Stimulated activated memory B cell treated with anti-CD40 and anti-IgM and Interleukin-4, amounts not matched to agents 10 μg/mL and 1 μg/mL and 100 μg/mL, for 72 hours (primary cell): ENCODE results near the gene HDDC3.

Experiments
- ATAC-seq: fragments of 150-1000 bp; cut with Tn5 transposase; 2 replicates; pipeline ENCODE4 v1.10.0; 2021
- H3K27ac Mint-ChIP-seq: one replicate; pipeline ENCODE4 v1.8.0; 2022; ENCODE audit warnings: mild to moderate bottlenecking, mixed read lengths
- H3K27me3 Mint-ChIP-seq: one replicate; pipeline ENCODE4 v1.8.0; 2022; ENCODE audit warnings: mixed read lengths
- H3K36me3 Mint-ChIP-seq: one replicate; pipeline ENCODE4 v1.8.0; 2022; ENCODE audit warnings: mixed read lengths
- H3K4me1 Mint-ChIP-seq: one replicate; pipeline ENCODE4 v1.8.0; 2022; ENCODE audit warnings: mixed read lengths
- H3K4me3 Mint-ChIP-seq: one replicate; pipeline ENCODE4 v1.8.0; 2022; ENCODE audit warnings: mild to moderate bottlenecking, moderate library complexity, mixed read lengths
- H3K9me3 Mint-ChIP-seq: one replicate; pipeline ENCODE4 v1.8.0; 2022; ENCODE audit warnings: mixed read lengths

HDDC3 gene

DNA sequence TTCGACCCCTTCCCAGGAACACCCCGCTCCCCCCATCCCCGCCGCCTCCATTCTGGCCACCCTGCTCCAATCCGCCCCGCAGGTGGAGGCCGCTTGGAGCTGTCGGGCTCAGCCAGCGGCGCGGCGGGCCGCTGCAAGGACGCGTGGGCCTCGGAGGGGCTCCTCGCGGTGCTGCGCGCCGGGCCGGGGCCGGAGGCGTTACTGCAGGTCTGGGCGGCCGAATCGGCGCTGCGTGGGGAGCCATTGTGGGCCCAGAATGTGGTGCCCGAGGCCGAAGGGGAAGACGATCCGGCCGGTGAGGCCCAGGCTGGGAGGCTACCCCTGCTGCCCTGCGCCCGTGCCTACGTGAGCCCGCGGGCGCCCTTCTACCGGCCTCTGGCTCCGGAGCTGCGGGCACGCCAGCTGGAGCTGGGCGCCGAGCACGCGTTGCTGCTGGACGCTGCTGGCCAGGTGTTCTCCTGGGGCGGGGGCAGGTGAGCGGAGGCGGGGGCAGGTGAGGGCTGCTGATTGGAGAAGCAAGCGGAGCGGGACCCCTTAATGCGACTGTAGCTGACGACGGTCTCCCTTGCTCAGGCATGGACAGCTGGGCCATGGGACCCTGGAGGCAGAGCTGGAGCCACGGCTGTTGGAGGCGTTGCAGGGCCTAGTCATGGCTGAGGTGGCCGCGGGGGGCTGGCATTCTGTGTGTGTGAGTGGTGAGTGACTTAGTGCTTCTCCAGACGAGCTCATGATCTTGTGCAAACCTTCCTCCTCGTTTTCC lies 24.9 kb upstream of the HDDC3 start:
- H3K9me3 Mint-ChIP-seq, result no peaks in the 10 kb centered on the region
- H3K36me3 Mint-ChIP-seq, result peaks cover 40% of the 10 kb centered on the region
- H3K27me3 Mint-ChIP-seq, result no peaks in the 10 kb centered on the region
- H3K4me1 Mint-ChIP-seq, result peaks cover 25% of the 10 kb centered on the region
- peak overlapping the region; percentile 66 for H3K4me3 Mint-ChIP-seq
- ATAC-seq, result no peak
- H3K27ac Mint-ChIP-seq, result no peak overlapping the region

DNA sequence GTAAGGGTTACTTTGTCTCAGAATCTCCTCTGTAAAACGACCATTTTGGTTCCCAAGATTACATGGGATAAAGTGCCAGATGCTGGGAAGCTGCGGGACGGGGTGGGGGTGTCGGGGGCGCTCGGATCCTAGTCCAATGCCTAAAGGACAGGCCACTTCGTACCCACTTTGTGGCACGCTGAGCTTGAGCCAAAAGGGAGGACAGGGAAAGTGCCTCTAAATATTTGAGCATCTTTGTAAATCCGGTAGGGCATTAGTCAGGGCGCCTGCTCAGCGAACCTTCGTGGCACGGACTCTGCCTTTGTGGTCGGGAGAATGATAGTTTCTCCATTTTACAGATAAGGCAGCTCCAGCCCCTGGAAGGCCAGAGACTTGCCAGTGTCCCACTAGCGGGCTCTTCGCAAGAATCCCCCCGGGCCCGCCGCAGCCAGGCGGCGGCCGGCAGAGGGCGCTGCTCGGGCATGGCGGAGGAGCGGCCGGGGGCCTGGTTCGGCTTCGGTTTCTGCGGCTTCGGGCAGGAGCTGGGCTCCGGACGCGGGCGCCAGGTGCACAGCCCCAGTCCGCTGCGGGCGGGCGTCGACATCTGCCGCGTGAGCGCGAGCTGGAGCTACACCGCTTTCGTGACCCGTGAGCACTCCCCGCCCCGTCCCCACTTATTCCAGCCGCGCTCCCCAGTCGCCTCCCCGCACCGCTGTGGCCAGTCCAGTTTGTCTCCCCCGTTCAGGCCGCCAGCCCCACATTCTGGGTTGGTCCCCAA lies 24.1 kb upstream of the HDDC3 start:
- ATAC-seq, result peak; percentile 44
- H3K27ac Mint-ChIP-seq, result no peak overlapping the region
- H3K27me3 Mint-ChIP-seq, result no peaks in the 10 kb centered on the region
- peak overlapping the region; percentile 61 for H3K4me3 Mint-ChIP-seq
- peaks cover 40% of the 10 kb centered on the region for H3K36me3 Mint-ChIP-seq
- peaks cover 25% of the 10 kb centered on the region for H3K4me1 Mint-ChIP-seq
- no peaks in the 10 kb centered on the region for H3K9me3 Mint-ChIP-seq

- Mint-ChIP-seq H3K27ac (peak overlapping the region; percentile 97), H3K36me3 (peaks cover 37% of the 10 kb centered on the region), H3K4me3 (peak overlapping the region; percentile 89), H3K4me1 (peaks cover 25% of the 10 kb centered on the region), H3K27me3 (no peaks in the 10 kb centered on the region), H3K9me3 (no peaks in the 10 kb centered on the region)
- ATAC-seq, result no peak
Observed at GRCh38 chr15:90955624-90956273, 23.4 kb upstream of the HDDC3 start.

GRCh38 chr15:90954712-90955623 lies 22.6 kb upstream of the HDDC3 start, which contains the start of gene RCCD1:
RCCD1 (plus strand) TSS chr15:90954884; CDS start chr15:90956735, 1,851 bp downstream.
- peak; percentile 97 for ATAC-seq
- Mint-ChIP-seq H3K27ac (peak within 1 kb of the TSS; percentile 97), H3K27me3 (no peaks in the 10 kb centered on the region), H3K9me3 (no peaks in the 10 kb centered on the region), H3K36me3 (peaks cover 34% of the 10 kb centered on the region), H3K4me1 (peaks cover 25% of the 10 kb centered on the region), H3K4me3 (peak within 1 kb of the TSS; percentile 89)

DNA sequence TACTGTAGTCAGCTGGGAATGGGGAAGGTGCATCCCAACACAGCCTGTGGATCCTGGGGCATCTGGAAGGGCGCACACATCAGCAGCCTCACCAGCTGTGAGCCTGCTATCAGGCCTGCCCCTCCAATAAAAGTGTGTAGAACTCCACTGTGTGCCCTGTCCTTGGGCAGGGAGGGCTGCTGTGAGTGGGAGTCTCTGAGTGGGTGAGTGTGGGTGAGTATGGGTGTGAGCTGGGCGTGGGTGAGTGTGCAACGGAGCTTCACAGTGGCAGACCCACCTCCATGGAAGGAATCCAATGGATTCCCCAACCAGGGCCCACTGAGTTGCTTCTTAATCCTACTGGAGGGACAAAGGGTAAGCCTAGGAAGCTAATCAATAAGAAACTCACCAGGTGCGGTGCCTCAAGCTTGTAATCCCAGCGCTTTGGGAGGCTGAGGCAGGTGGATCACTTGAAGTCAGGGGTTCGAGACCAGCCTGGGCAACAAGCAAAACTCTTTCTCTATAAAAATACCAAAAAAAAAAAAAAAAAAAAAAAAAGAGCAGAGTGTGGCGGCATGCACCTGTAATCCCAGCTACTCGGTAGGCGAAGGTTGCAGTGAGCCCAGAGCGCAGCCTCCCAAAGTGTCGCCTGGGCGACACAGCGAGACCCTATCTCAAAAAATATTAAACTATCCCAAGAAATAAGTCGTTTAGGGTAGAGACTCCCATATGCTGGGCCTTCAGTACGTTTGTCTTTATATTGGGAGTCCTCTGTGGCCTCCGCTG lies 21.8 kb upstream of the HDDC3 start:
- peaks cover 36% of the 10 kb centered on the region for H3K36me3 Mint-ChIP-seq
- peaks cover 25% of the 10 kb centered on the region for H3K4me1 Mint-ChIP-seq
- H3K27ac Mint-ChIP-seq, result peak overlapping the region; percentile 97
- H3K4me3 Mint-ChIP-seq, result peak overlapping the region; percentile 89
- H3K9me3 Mint-ChIP-seq, result no peaks in the 10 kb centered on the region
- H3K27me3 Mint-ChIP-seq, result no peaks in the 10 kb centered on the region
- no peak for ATAC-seq

DNA sequence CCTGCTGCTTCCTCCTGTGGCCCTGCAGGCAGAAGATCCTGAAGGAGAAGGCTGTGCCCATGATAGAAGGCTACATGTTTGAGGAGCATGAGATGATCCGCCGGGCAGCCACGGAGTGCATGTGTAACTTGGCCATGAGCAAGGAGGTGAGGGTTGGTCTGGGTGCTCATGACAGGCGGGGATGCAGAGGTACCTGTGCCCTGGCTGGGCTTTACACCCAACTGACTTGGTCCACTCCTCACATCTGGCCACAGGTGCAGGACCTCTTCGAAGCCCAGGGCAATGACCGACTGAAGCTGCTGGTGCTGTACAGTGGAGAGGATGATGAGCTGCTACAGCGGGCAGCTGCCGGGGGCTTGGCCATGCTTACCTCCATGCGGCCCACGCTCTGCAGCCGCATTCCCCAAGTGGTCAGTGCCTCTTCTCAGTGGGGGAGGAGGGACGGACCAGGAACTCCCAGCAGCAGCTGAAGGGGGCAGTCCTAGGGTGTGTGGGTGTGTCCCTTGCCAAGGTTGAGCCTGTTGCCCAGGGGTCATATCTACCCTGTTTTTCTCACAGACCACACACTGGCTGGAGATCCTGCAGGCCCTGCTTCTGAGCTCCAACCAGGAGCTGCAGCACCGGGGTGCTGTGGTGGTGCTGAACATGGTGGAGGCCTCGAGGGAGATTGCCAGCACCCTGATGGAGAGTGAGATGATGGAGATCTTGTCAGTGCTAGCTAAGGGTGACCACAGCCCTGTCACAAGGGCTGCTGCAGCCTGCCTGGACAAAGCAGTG lies 20.7 kb upstream of the HDDC3 start:
- Mint-ChIP-seq H3K27me3 (no peaks in the 10 kb centered on the region), H3K4me1 (peaks cover 25% of the 10 kb centered on the region), H3K4me3 (no peak overlapping the region), H3K36me3 (peaks cover 46% of the 10 kb centered on the region), H3K27ac (no peak overlapping the region), H3K9me3 (no peaks in the 10 kb centered on the region)
- ATAC-seq, result no peak

DNA sequence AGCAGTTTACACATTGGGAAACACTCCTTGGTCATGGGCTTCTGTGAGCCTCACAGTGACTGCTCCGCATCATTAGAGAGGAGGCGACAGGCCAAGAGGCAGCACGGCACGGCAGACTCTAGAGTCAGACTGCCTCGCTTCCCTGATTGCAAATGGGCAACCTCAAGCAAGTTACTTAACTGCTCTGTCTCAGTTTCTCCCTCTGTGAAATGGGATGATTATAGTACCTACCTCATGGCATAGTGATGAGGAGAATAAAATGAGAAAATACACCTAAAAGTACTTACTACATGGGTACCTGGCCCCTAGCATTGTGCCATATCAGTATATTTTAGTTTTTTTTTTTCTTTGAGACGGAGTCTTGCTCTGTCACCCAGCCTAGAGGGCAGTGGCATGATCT lies 18.3 kb upstream of the HDDC3 start:
- no peak for ATAC-seq
- Mint-ChIP-seq H3K27me3 (no peaks in the 10 kb centered on the region), H3K36me3 (peaks cover 68% of the 10 kb centered on the region), H3K27ac (no peak overlapping the region), H3K4me1 (peaks cover 13% of the 10 kb centered on the region), H3K9me3 (no peaks in the 10 kb centered on the region), H3K4me3 (no peak overlapping the region)

- Mint-ChIP-seq H3K4me3 (no peak overlapping the region), H3K27ac (no peak overlapping the region), H3K27me3 (no peaks in the 10 kb centered on the region), H3K9me3 (no peaks in the 10 kb centered on the region), H3K36me3 (peaks cover 68% of the 10 kb centered on the region), H3K4me1 (peaks cover 10% of the 10 kb centered on the region)
- ATAC-seq, result no peak
Observed at GRCh38 chr15:90949979-90950675, 17.8 kb upstream of the HDDC3 start.

- no peak for ATAC-seq
Observed at GRCh38 chr15:90948506-90948905, 16.2 kb upstream of the HDDC3 start.

GRCh38 chr15:90947577-90948357 lies 15.4 kb upstream of the HDDC3 start:
- no peak for ATAC-seq
- Mint-ChIP-seq H3K4me1 (no peaks in the 10 kb centered on the region), H3K36me3 (peaks cover 70% of the 10 kb centered on the region), H3K27ac (no peak overlapping the region), H3K4me3 (no peak overlapping the region), H3K27me3 (no peaks in the 10 kb centered on the region), H3K9me3 (no peaks in the 10 kb centered on the region)

More at GRCh38 chr15:90948506-90948905, 16.2 kb upstream of the HDDC3 start:
- Mint-ChIP-seq H3K27ac (no peak overlapping the region), H3K4me3 (no peak overlapping the region), H3K9me3 (no peaks in the 10 kb centered on the region), H3K4me1 (no peaks in the 10 kb centered on the region), H3K27me3 (no peaks in the 10 kb centered on the region), H3K36me3 (peaks cover 73% of the 10 kb centered on the region)

DNA sequence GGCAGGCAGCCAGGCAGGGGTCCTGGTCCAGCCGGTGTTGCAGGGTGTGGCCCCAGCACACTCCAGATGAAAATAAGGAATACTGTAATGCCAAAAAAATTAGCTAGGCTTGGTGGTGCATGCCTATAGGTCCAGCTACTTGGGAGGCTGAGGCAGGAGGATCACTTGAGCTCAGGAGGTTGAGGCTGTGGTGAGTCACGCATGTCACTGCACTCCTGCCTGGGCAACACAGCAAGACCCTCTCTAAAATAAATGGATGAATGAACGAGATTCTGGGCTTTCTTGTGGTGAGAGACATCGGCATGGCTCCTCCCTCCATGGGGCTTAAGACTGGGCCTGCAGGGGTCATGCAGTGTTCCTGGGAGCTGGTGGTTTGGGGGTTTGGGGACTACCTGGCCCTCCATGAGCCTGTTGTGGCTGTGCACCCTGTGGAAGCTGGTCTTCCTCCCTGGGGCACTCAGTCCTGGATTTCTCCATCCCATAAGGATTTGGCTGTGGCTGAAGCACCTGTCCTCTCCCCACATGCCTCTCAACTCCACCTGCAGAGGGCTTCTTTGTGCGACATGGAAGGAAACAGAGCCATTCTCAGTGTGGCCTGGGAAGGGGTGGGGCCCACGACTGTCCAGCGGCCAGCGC lies 14.7 kb upstream of the HDDC3 start:
- Mint-ChIP-seq H3K4me3 (no peak overlapping the region), H3K9me3 (no peaks in the 10 kb centered on the region), H3K27me3 (no peaks in the 10 kb centered on the region), H3K36me3 (peaks cover 72% of the 10 kb centered on the region), H3K27ac (no peak overlapping the region), H3K4me1 (no peaks in the 10 kb centered on the region)
- ATAC-seq, result no peak

DNA sequence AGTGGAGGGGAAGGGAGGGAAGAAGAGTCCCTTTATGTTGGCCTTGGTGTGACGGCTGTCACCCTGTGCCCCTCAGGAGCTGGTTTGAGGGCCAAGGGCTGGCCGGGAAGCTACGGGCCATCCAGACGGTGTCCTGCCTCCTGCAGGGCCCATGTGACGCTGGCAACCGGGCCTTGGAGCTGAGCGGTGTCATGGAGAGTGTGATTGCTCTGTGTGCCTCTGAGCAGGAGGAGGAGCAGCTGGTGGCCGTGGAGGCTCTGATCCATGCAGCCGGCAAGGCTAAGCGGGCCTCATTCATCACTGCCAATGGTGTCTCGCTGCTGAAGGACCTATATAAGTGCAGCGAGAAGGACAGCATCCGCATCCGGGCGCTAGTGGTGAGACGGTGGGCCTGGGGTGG lies 14.2 kb upstream of the HDDC3 start:
- no peak overlapping the region for H3K4me3 Mint-ChIP-seq
- no peaks in the 10 kb centered on the region for H3K27me3 Mint-ChIP-seq
- H3K36me3 Mint-ChIP-seq, result peaks cover 69% of the 10 kb centered on the region
- ATAC-seq, result no peak
- no peaks in the 10 kb centered on the region for H3K9me3 Mint-ChIP-seq
- H3K27ac Mint-ChIP-seq, result no peak overlapping the region
- no peaks in the 10 kb centered on the region for H3K4me1 Mint-ChIP-seq
